Frontal cortex (tissue), 4 donors: ENCODE results near the gene CCDC60. TPM values are rescaled to one million over a fixed set of nuclear protein-coding genes. Genes with fewer than 3 reads are reported as not detected.
A peak's percentile ranks its signal among the peaks of the same experiment; 100 is the strongest.

Experiments used
- DNase-seq, 2 donors: peaks; one replicate each; pipeline ENCODE4 v3.0.0; 2012; ENCODE audit warnings: low spot score in 2 of 2
- FAIRE-seq: peaks from 2 replicates; lab custom pipeline; 2012; peaks lifted over from hg19 to GRCh38; lab: Jason Lieb, UNC
- total RNA-seq: library from RNA; depleted of rRNA; stranded (reverse); fragments of >200 nt; gene quantifications from one replicate; pipeline ENCODE4 v1.2.3, GENCODE V29; 2014
- donor health status: control.
- donor health status: control.
- donor health status: control.

CCDC60 gene
- total RNA-seq, 1 donor from 2014 or later = not detected

DNA sequence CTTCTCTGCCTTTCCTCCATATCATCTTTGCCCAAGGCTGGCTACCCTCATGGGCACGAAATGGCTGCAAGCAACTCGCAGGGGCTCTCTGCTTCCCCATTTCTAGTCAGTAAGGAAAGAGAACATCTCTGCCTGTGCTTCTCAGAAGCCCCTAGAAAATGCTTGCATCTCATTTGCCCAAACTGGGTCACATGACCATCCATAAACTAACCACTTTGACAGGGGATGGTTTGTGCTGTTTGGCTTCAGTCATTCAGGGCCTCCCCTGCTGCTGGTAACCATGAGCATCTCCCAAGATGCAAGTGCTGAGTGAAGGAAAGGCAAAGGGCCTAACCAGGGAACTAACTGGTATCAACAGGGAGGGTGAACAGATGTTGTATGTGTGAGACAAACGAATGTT lies 91.1 kb downstream of the CCDC60 start:
- FAIRE-seq (no peak), DNase-seq (no peak)

GRCh38 chr12:119431151-119431550 lies 96.6 kb downstream of the CCDC60 start:
- FAIRE-seq (no peak), DNase-seq (no peak)

DNA sequence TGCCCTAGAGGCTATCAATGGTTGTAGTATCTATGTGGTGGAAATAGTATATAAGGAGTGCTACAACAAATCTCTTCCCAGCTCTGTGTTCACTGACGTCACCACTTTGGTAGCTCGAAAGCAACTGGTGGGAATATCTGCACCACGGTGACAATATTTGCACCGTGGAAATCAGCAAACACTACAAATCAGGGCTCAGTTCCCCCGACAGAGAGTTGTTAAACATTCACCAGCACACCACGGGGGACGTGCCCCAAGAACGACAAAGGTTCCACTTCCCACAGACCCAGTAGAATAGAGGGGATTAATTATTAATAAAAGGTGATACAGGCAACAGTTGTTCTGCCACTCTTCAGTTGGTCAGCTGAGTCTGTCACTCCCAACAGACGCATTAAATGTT lies 98.4 kb downstream of the CCDC60 start:
- no peak for DNase-seq
- no peak for FAIRE-seq

GRCh38 chr12:119440803-119441360 lies 106.4 kb downstream of the CCDC60 start:
- DNase-seq (no peak), FAIRE-seq (no peak)

DNA sequence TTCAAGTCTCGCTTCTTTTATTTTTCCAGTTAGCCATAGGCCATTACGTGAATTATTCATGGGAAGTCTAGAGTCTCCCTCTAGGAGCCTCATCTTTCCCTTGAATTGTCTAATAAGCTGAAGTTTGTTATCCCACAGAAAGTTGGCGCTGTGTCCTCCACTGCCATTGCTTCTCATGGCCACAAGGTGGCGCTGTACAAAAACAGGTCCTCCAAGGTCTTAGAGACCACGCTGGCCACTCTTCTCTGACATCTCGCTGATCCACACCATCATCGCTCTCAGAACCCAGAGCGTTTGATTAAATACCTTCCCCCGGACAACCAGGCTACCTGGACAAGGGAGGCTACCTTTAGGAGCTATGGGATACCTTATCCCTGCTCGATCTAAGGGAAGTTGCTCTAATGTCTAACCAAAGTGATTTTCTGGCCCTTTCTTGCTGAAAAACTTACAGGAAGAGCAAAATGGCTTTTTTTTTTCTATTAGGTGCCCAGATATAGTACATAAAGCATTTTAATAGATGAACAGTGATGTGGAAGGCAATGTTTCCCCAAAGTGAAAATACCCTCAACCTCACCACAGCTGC lies 110.0 kb downstream of the CCDC60 start:
- no peak for FAIRE-seq
- DNase-seq = peak; percentile 4 to 28

DNA sequence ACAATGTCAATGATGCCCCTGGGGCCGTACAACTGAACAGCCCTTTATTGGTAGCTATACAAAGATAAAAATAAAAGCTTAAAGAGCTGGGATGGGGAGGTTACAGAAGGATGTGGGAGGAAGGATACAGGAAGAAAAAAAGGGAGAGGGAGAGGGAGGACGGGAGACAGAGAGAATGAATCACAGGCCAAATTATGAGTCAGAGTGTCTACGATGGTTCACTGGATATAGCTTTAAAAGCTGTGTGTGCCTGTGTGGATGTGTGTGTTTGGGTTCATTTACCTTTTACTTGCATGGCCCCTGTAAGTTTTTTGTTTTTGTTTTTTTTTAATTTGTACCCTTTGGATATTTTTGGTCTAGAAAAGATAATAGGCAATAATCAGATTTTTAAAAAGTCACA lies 111.9 kb downstream of the CCDC60 start:
- FAIRE-seq = no peak
- DNase-seq = no peak

DNA sequence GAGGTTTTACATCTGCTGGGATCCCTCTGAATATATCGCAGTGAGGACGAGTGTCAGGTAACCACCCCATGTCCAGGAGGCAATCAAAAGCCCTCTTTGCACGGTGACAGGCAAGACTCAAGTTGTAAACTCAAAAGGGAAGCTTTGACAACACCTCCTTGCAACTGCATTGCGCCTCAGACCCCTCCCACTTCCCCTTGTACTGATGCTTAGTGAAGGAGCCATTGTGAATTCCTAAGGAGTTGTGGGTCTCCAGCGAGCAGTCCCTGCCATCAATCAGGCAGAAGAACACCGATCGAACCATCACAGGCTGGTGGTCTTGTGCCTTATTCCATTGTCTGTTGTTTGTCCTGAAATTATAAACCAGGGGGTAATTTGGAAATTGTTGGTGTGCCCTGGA lies 112.6 kb downstream of the CCDC60 start:
- DNase-seq (no peak), FAIRE-seq (no peak)

GRCh38 chr12:119447618-119448017 lies 113.1 kb downstream of the CCDC60 start:
- FAIRE-seq = no peak
- no peak for DNase-seq

GRCh38 chr12:119448611-119449131 lies 114.1 kb downstream of the CCDC60 start:
- FAIRE-seq = no peak
- no peak for DNase-seq

GRCh38 chr12:119450771-119451170 lies 116.2 kb downstream of the CCDC60 start:
- FAIRE-seq (no peak), DNase-seq (no peak)

- FAIRE-seq = no peak
- no peak for DNase-seq
These were observed 122.3 kb downstream of the CCDC60 start for GRCh38 chr12:119456824-119457223.

- DNase-seq = no peak
- no peak for FAIRE-seq
These were observed 122.7 kb downstream of the CCDC60 start for GRCh38 chr12:119457271-119457670.

DNA sequence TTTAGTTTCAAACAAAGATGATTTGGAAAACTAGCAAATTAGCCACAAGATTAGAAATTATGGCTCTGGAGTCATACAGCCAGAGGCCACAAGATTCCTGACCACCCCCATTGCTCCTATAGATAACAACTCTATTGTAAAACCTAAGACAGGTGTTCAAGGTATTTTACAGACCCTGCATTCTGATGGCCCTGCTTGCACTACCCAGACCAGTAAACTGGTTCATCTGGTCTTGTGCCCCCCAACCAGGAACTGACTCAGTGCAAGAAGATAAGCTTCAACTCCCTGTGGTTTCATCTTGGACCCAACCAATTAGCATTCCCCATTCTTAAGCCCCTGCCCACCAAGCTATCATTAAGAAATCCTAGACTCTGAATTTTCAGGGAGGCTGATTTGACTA lies 125.0 kb downstream of the CCDC60 start:
- DNase-seq = no peak
- FAIRE-seq = no peak

GRCh38 chr12:119460876-119461275 lies 126.3 kb downstream of the CCDC60 start:
- no peak for FAIRE-seq

GRCh38 chr12:119461636-119462214 lies 127.2 kb downstream of the CCDC60 start:
- no peak for DNase-seq
- no peak for FAIRE-seq

More at GRCh38 chr12:119460876-119461275, 126.3 kb downstream of the CCDC60 start:
- no peak for DNase-seq

- FAIRE-seq (no peak), DNase-seq (no peak)
These were observed 128.8 kb downstream of the CCDC60 start for GRCh38 chr12:119463211-119463926.

- no peak for FAIRE-seq
These were observed 133.8 kb downstream of the CCDC60 start for GRCh38 chr12:119468296-119468695.

GRCh38 chr12:119475650-119476049 lies 141.1 kb downstream of the CCDC60 start:
- no peak for FAIRE-seq
- no peak for DNase-seq

More at GRCh38 chr12:119468296-119468695, 133.8 kb downstream of the CCDC60 start:
- no peak for DNase-seq

DNA sequence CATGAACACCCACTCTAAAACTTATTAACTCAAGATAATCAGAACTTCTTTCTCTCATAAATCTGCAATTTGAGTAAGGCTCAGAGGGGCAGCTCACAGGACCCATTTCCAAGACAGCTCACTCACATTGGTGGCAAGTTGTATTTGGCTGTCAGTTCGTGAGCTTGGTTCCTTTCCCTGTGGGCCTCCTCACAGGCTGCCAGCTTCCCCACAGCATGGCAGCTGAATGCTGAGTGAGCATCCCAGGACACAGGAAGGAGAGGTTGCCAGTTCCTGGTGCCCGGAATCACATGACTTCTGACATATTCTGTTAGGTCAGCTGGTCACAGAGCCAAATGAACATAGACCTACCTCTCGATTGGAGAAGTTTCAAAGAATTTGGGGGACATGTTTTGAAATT lies 142.4 kb downstream of the CCDC60 start:
- no peak for FAIRE-seq
- no peak for DNase-seq

DNA sequence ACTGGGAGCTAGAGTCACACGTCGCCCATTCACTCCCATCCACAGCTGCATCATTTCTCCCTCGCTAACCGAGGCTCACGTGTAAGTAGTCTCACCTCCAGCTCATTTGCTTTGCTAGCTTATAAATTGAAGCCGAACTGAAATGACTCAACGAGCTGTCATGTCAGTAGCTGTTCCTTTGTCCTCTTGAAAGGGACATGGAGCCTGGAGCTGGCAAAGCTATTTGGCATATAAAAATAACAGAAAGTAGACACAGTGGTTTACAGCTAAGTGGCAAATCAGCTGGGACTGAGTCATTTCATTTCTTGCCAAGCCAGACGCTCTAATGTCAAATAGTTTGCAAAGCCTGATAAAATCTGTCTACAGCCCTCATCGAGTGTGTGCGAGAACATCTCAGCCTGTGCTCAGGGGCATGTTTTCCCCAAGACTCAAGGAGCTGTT lies 144.6 kb downstream of the CCDC60 start:
- DNase-seq = peak in 1 of 2 donors; percentile 17
- no peak for FAIRE-seq

DNA sequence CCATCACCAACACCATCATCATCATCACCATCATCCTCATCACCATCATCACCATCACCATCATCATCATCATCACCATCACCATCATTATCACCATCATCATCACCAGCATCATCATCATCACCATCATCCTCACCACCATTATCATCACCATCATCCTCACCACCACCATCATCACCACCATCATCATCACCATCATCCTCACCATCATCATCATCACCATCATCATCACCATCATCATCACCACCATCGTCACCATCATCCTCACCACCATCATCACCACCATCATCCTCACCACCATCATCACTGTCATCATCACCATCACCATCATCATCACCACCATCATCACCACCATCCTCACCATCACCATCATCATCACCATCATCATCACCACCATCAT lies 146.0 kb downstream of the CCDC60 start:
- FAIRE-seq (no peak), DNase-seq (no peak)
